ENCODE results near the gene WRNIP1.

DNA sequence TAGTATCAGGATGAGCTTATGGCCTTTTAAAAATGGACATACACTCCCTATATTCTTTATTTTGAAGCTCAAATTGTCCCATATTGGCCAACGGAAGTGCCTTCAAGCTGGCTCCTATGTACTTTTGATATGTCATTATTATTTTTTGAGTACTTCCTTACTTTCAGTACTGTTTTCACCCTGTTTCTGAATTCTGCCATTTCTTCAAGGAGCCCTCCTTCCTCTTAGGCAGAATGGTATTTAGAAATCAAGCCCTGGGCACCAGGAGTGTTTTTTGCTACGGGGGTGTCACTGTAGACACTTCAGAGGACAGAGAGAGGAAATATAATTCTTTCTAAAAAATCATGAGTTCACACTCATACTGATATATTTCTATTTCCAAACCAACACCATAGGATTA lies 9.0 kb upstream of the WRNIP1 start:
- TF ChIP-seq, protein P1, sequence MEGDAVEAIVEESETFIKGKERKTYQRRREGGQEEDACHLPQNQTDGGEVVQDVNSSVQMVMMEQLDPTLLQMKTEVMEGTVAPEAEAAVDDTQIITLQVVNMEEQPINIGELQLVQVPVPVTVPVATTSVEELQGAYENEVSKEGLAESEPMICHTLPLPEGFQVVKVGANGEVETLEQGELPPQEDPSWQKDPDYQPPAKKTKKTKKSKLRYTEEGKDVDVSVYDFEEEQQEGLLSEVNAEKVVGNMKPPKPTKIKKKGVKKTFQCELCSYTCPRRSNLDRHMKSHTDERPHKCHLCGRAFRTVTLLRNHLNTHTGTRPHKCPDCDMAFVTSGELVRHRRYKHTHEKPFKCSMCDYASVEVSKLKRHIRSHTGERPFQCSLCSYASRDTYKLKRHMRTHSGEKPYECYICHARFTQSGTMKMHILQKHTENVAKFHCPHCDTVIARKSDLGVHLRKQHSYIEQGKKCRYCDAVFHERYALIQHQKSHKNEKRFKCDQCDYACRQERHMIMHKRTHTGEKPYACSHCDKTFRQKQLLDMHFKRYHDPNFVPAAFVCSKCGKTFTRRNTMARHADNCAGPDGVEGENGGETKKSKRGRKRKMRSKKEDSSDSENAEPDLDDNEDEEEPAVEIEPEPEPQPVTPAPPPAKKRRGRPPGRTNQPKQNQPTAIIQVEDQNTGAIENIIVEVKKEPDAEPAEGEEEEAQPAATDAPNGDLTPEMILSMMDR (IDR thresholded peaks at IDR 0.05) = no peak
- no peak for TF ChIP-seq POLR2A (IDR thresholded peaks at IDR 0.05)
